Fibroblast of pulmonary artery (primary cell): ENCODE measurements around the gene EXOC6B.

Experiments
- DNase-seq: peaks from one replicate; pipeline ENCODE4 v3.0.0-alpha.2; 2010; ENCODE audit warnings: low read depth
- H3K4me3 ChIP-seq: replicated peaks from 2 replicates; pipeline ENCODE4 v1.5.1; 2011; ENCODE audit warnings: low read depth, mild to moderate bottlenecking, control low read depth, low read length, moderate library complexity
- CTCF ChIP-seq: IDR thresholded peaks from 2 replicates; pipeline ENCODE4 v1.5.1; 2011; ENCODE audit warnings: mild to moderate bottlenecking, control low read depth, low read length, inconsistent platforms; ENCODE audit errors: missing control alignments

Gene EXOC6B

GRCh38 chr2:72780477-72780876, 45.4 kb downstream of the EXOC6B start:
- no peak for TF ChIP-seq CTCF
- DNase-seq, result peak; percentile 91

GRCh38 chr2:72779495-72779894, 46.3 kb downstream of the EXOC6B start:
- H3K4me3 ChIP-seq, result no peak overlapping the region
- TF ChIP-seq CTCF, result no peak
- no peak for DNase-seq

More at GRCh38 chr2:72780477-72780876, 45.4 kb downstream of the EXOC6B start:
- H3K4me3 ChIP-seq, result no peak overlapping the region

GRCh38 chr2:72778410-72778809, 47.4 kb downstream of the EXOC6B start:
- no peak for TF ChIP-seq CTCF
- DNase-seq, result peak; percentile 81
- no peak overlapping the region for H3K4me3 ChIP-seq

GRCh38 chr2:72770879-72771461, 54.9 kb downstream of the EXOC6B start:
- no peak overlapping the region for H3K4me3 ChIP-seq
- peak; percentile 83 for TF ChIP-seq CTCF
- DNase-seq, result peak; percentile 86

GRCh38 chr2:72765997-72766609, 59.7 kb downstream of the EXOC6B start:
- peak; percentile 29 for DNase-seq
- H3K4me3 ChIP-seq, result no peak overlapping the region
- no peak for TF ChIP-seq CTCF

- no peak for DNase-seq
- no peak overlapping the region for H3K4me3 ChIP-seq
- no peak for TF ChIP-seq CTCF
Measured at GRCh38 chr2:72762276-72762675, 63.6 kb downstream of the EXOC6B start.

- no peak for DNase-seq
- TF ChIP-seq CTCF, result no peak
- H3K4me3 ChIP-seq, result no peak overlapping the region
Measured at GRCh38 chr2:72759755-72760154, 66.1 kb downstream of the EXOC6B start.
